Inflammatory macrophage treated with lipopolysaccharide for 1 hour (primary cell): ENCODE results near the gene RSPH10B2.
A peak's percentile ranks its signal among the peaks of the same experiment; 100 is the strongest.
"Not testable (repeated sequence)": the region's sequence is repeated elsewhere in the genome, so short reads cannot be mapped to it uniquely, and the experiment has no call there.

Experiments
- DNase-seq, 2 donors: peaks; one replicate each; pipeline ENCODE4 v3.0.0-alpha.2; 2020 to 2022

The RSPH10B2 gene

DNA sequence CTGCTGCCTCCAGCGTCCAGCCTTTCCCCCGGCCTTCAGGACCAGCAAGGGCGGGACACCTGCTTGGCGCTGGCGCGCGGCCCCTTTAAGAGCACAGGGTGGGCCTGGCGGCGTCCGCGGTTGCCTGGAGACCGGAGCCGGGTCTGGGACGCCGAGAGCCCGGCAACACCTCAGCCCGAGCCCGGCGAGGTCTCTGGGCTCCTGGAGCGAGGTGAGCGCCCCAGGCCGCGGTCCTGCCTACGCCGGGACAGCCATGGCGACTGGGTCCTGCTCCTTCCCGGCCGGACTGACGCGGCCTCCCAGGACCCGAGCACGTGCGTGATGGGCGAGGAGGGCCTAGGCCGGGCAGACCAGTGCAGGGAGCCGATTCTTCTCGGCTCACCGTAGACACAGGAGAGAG, at the start of gene RSPH10B2:
RSPH10B2 (plus strand) TSS at position 140 of the 400 bp plus-strand sequence. CDS start 3,575 bp downstream, outside the sequence.
- DNase-seq: not testable (repeated sequence)

GRCh38 chr7:6705959-6706665, 47.8 kb upstream of the RSPH10B2 start:
- peak; percentile 36 for DNase-seq

- DNase-seq: peak; percentile 94 to 97
Measured at GRCh38 chr7:6706666-6707407, 47.1 kb upstream of the RSPH10B2 start, which contains the start of gene ZNF12. Gene ZNF12 (minus strand): TSS chr7:6706947. CDS start chr7:6705173, 1,774 bp downstream.

DNA sequence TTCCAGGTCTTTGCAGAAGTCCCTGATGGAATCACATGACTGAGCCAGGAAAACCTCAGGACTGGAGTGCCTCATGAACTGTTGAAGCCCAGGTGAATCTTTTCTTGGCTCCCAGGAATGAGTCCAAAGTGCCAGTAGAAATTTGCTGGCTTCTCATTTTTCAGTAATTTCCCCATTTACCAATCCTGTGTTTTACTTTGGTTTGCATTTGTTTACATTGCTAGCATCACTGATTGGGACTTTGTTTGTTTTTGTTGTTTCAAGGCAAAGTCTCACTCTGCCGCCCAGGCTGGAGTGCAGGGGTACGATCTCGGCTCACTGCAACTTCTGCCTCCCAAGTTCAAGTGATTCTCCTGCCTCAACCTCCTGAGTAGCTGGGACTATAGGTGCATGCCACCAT, 45.6 kb upstream of the RSPH10B2 start:
- no peak for DNase-seq

GRCh38 chr7:6709808-6710207, 44.1 kb upstream of the RSPH10B2 start:
- DNase-seq: no peak

- no peak for DNase-seq
Measured at GRCh38 chr7:6714360-6714759, 39.5 kb upstream of the RSPH10B2 start.

DNA sequence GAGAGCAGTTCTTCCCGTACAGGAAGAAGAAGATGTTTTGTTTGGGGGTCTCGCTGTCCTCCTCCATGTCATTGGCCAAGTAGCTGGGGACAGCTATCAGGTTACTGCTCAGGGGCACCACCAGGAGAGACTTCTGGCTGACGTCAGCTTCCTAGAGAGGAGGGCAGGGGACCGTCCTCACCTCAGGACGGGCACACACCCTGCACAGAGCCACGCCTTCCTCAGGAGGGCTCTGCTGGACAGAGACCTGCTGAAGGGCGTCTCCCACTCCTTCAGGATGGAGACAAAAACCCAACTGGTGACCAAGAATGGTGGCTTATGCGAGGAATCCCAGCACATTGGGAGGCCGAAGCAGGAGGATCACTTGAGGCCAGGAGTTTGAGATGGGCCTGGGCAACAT, 38.0 kb upstream of the RSPH10B2 start:
- DNase-seq: not testable (repeated sequence)

- no peak for DNase-seq
Measured at GRCh38 chr7:6718124-6718523, 35.8 kb upstream of the RSPH10B2 start.

DNA sequence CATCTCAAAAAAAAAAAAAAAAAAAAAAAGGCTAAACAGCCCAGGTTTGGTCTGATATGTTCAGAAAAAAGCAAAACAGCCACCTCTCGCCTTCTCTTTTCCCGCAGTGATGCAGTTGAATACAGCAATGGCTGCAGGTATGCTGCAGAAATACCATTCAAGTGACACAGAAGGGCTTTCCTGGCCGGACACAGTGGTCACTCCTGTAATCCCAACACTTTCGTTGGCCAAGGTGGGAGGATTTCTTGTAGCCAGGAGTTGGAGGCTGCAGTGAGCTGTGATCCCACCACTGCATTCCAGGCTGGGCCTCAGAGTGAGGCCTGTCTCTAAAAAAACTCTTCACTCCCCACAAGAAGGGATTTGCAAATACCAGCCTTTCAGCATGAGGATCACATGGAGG, 29.6 kb upstream of the RSPH10B2 start:
- not testable (repeated sequence) for DNase-seq

DNA sequence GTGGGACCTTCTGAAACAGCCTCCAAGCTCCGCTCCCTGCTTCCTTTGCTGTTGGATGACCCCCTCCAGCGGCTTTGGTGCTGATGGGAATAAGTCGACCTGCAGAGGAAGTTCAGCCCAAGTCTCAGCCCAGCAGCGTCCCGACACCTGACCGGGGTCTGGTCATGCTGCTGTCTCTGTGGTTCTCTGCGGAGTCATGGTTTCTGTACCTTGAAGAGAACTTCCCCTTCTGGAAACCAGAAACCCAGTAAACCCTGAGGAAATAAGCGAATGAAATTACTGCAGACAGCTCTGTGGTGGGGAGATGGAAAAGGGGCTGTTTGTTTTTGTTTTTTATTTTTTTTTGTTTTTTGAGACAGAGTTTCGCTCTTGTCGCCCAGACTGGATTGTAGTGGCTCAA, 28.9 kb upstream of the RSPH10B2 start:
- peak; percentile 23 to 68 for DNase-seq

DNA sequence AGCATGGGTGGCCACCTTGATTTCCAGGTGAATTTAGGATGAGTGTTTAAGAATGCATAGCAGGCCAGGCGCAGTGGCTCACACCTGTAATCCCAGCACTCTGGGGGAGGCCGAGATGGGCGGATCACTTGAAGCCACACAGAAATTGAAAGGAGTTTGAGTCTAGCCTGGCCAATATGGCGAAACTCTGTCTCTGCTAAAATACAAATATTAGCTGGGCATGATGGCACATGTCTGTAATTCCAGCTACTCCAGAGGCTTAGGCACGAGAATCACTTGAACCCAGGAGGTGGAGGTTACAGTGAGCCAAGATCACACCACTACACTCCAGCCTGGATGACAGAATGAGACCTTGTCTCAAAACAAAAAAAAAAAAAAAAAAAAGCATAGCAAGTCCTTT, 27.6 kb upstream of the RSPH10B2 start:
- not testable (repeated sequence) for DNase-seq

GRCh38 chr7:6727663-6728062, 26.2 kb upstream of the RSPH10B2 start:
- DNase-seq: no peak

GRCh38 chr7:6728893-6729491, 24.9 kb upstream of the RSPH10B2 start:
- not testable (repeated sequence) for DNase-seq

DNA sequence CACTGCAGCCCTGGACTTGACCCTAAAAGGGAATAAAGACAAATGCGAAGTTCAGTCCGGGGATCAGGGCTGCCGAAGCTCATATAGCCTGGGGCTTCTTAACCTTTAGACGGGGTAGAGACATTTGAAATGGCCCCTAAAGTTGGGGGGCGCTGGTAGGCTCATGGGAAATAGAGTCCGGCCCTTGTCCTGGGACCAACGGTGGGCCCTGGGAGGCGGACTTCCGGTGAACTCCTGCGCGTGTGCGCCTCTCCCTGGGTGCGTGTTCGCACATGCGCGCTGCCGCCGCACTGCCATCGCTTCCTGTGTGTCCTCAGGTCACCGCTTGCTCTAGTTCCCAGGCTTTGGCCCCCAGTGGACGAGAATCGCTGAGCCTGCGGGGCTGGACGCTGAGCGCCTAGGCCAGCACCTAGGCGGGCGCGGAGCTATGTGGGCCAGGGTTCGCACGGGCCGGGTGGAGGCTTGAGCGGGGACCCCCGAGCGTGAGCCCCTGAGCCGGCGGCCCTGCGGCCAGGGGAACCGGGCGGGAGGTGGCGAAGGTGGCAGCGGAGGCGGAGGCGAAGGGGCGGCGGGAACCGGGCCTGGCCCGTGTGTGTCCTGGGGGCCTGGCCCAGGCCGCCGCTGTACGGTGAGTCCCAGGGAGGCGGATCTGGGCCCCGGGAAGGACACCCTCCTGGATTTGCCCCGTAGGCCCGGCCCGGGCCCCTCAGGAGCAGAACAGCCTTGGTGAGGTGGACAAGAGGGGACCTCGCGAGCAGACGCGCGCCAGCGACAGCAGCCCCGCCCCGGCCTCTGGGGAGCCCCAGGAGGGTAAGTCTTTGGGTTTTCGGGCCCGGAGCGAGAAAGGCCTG, 24.2 kb upstream of the RSPH10B2 start:
- peak; percentile 90 to 92 for DNase-seq

GRCh38 chr7:6730343-6730633, 23.6 kb upstream of the RSPH10B2 start:
- no peak for DNase-seq

GRCh38 chr7:6738415-6738814, 15.5 kb upstream of the RSPH10B2 start:
- DNase-seq: not testable (repeated sequence)

DNA sequence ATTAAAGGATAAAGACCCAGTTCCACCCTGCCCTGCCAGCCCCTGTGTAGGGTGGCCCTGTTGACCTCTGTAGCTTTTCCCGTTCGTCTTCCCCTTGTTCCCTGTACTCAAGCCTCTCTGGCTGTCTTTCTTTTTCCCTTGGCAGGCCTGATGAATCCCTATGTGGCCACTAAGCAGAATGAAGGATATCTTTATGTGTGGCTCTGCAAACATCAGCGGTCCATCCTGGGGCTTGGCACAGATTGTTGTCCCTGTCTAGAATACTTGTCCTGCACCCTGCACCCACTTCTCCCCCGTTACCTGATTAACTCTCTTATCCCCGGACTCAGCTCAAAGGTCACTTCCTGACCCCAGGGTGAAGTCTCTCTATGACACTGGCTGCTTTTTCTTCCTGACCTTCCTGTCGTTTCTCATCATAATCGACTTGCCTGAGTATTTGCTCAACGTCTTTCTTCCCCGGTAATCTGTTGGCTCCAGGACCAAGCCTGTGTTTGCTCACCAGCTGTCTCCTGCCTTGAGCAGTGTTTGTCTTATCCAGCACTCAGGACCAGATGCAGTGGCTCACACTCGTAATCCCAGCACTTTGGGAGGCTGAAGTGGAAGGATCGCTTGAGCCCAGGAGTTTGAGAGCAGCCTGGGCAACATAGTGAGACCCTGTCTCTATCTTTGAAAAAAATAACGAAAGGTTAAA, 9.3 kb upstream of the RSPH10B2 start:
- DNase-seq: not testable (repeated sequence)

DNA sequence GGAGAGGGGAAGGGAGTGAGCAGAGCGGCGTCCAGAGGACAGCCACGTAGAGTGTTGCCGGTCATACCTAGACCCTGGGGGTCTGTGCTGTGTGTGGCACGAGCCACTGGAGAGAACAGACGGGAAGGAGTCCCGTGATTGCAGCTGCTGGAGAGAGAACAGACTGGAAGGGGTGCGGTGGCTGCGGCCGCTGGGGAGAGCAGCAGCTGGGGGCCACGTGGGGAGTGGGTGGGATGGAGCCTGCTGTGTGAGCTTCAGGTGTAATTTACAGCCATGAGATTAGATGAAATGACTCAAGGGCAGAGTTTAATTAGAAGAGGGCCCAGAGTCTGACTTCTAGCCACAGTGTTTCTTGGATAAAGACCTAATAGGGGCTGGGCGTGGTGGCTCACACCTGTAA, 4.6 kb upstream of the RSPH10B2 start:
- not testable (repeated sequence) for DNase-seq

DNA sequence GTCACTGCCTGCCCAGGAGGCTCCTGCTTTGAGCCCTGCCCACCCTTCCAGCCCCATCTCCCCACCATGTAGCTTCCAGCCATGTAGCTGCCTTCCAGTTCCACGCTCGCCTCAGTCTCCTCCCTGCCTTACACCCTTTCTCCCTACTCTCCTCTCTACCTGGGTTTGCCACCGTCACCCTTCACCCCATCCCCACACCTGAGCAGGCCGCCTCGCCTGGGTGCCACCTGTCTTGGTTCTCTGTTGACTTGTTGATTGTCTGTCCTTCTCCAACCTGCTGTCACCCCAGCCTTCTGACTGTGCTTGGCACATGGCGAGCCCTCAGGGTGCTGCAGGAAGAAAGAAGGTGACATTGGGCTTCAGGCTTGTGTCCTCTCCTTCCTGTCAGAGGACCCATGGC, 3.7 kb upstream of the RSPH10B2 start:
- DNase-seq: not testable (repeated sequence)

DNA sequence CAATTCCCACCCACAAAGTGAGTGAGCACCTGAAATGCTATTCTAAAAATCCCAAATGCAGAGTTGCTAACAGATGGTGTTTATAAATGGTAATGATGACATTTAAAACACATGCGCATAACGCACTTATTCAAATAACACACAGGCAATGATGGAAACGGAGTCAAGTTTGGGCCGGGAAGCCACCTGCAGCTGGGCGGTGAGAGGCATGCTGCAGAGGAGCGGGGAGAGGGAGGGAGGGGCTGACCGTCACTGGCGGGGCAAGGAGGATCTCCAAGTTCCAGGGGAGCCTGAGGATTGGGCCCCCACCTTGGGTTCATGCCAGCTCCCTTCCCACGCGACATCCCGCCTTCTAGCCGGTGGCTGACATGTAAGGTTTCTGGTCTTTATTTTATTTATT, 7.3 kb downstream of the RSPH10B2 start:
- not testable (repeated sequence) for DNase-seq

- DNase-seq: not testable (repeated sequence)
Measured at GRCh38 chr7:6781581-6781980, 27.7 kb downstream of the RSPH10B2 start.

- not testable (repeated sequence) for DNase-seq
Measured at GRCh38 chr7:6789353-6789752, 35.5 kb downstream of the RSPH10B2 start.
